Inflammatory macrophage treated with lipopolysaccharide for 1 hour (primary cell): ENCODE measurements around the gene SUGCT.

ENCODE experiments used
- DNase-seq, 2 donors: peaks; one replicate each; pipeline ENCODE4 v3.0.0-alpha.2; 2020 to 2022

Gene SUGCT

DNA sequence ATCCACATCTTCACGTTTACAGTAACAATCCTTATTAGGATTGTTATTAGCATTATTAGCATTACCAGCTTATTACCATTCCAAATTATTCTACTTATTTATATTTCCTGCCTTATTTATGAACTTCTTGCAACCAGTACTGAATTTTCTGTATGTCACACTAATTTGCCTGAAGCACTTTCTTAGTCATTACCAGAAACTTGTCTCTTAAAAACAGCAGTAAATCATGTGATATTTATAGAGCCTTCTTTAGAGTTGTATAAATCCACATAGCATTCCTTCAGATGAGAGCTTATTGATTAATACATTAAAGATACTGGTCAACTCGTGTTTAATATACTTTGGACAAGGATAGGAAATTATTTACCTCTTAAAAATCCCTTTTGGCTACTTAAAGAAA is 618.6 kb downstream of the SUGCT start:
- no peak for DNase-seq

DNA sequence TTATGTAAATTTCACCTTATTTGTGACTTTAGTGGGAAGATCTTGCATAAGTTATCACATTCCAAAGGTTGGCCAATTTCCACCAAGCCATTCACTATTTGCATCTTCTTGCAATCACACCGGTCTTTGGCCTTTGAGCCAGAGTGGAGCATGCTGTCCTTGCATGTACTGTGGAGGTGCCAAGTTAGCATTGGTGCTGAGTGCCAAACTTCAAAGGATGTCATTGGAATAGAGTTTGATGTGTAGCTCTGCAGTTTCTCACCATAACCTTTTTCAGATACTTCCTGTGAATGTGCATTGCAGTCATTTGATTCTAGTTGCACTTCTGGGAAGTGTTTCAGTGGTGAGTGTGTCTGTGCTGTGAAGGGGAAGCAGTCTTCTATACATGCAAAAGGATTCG is 620.6 kb downstream of the SUGCT start:
- no peak for DNase-seq

DNA sequence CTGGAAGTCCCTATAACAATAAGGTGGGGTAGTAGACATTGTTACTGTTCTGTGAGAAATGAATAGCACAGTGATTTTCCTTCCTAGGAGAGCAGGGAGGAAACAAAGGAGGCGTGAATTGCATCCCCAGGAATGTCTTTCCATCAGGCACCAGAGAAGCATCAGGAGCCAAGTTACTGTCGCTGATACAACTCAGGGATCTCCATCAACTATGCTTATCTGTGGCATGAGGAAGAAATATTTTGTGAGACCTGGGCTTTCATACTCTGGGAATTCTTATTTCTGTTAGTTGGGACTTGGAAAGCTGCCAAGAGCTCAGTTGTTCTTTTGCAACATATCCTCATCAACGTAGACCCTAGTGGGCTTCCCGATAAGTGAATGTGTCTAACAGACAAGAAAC is 622.3 kb downstream of the SUGCT start:
- DNase-seq: no peak

DNA sequence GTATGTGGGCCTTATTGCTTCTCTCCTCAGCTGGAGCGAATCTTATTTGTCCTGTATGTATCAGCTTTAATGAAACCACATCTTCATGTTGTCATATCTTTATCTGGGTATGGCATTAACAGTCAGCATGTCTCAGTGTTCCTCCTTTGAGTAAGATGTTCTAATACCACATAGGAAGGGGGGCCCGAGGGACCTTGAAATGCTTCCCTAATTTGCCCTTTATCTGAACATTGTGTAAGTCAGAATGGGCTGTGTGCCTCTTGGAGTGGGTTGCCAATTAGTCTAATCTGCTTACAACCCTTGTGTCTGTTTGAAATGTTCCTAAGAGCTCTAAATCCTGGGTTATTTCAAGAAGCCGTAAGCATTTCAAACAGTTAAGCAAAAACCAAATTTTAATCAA is 623.8 kb downstream of the SUGCT start:
- DNase-seq: no peak

DNA sequence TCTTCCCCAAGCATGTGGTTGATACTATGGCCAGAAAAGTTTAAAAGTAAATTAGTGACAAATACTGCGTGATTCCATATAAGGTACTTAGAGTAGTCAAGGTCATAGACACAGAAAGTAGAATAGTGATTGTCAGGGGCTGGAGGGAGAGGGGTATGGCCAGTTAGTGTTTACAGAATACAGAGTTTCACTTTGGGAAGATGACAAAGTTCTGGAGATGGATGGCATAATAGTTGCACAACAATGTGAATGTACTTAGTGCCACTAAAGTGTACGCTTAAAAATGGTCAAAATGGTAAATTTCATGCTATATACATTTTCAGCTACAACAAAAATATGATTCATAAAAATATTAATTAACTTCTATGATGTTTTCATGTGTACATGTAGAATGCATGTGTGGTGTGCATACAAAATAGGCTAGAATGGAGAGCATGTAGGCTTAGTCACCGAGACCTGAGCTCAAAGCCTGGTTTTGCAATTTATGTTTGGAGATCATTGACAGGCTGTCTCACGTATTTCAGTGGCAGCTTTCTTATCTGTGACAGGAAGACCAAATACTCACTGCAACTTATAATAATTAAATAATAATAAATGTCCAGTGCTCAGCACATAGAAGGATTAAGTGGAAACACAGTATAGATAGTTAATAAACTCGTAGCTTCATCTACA is 625.6 kb downstream of the SUGCT start:
- no peak for DNase-seq

DNA sequence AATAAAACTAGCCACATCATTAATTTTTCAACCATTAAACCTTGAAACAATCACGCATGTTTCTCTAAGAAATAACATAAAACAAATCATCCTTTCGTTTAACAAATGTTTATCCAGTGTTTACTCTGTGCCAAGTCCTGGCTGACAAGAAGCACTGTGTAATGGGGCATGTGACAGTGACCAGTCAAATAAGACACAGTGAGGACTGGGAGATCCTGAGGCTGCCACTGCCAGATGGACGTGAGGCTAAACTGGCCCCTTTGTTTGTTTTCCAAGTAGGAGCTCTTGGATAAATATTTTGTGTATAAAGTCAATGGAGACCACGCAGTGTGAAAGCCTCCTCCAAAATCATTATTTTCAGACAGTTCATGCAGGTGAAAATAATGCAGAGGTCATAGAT is 626.2 kb downstream of the SUGCT start:
- DNase-seq: no peak

DNA sequence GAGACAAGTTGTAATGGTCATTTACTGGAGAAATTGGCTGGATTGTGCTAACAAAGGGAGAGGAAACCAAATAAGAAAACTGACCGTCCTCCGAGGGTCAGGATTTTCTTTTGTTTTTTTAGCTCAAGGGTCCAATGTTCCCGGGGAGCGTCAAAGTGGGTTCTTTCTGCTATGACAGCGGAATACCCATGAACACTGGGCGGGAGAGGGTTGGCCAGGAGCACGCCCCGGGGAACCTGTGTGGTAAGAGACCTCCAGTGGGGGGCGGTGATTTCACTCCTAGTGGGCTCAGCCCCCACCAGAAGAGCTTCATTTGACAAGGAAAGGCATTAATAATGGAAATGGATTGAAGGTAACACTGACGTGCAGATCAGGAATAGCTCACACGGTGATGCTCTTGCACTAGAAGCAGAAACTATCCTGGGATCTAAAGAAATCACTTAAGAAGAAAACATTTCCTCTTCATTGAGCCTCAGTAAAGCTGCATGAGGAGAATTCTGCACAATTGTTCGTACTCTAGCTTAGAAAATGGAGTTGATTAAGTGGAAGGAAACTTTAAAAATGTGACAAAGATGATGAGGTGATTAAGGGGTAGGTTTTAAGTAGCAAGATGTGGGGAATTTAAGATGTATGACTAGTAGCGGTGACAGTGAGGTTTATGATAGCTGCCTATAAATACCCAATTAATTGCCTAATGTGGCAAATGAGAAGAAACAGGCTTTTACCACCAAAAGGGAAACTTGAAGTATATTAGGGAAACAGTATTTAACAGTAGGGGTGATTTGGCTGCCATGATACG is 627.2 kb downstream of the SUGCT start:
- DNase-seq: no peak

DNA sequence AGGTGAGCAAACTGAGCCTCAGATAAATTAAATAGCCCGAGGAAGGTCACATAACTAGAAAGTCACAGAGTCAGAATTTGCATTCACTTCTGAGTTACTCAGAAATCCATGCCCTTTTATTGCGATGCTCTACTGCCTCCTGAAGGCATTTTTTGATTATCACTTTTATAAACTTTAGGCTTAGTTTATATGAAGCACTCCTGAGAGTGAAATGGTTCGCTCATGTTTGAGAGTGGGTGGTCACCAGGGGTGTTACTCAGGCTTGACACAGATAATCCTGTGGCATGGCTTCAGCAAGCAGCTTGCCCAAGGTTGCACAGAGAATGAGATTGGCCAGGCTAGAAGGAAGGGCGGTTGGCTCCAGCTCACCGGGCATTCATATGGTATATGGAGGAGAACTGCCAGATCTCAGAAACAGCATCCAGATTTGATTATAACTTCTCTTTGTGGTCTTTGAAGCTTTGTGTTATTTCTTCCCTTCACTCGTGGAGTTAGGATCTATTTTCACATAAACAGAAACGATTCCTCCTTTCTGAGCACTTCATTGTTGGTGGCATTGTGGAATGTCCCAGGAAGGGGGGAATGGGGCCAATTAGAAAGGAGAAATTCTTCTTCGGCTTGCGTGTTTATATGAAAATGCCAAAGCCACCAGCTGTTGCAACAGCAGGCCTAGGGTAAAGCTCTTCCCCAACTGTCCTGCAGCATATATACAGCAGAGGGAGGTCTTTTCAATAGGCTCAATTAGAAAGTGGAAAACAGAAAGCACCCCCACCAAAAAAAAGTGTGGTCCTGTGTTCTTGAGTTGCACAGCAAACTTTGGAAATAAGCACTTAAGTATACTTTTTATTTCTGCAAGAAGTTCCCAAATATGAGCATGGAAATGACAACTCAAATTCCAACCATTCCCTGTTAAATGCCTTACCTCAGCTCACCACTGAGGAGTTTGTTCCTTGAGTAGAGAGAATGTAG is 628.8 kb downstream of the SUGCT start:
- no peak for DNase-seq

DNA sequence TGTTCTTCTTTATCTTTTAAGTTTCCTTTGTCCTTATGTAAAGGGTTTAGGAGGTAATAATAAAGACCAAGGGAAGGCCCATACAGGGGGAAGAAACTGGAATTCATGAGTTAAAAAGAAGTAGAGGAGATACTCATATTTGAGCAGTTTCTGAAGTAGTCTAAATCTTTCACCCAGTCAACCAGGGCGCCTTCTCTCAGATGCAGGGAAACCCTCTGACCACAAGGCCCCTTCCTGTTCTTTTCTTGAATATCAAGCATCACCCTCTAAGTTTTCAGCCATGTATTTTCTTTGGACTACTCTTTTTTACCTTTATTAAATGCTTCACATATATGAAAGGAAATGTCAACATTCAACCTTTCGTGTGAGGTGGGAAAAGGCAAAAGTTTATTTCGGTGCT is 630.8 kb downstream of the SUGCT start:
- DNase-seq: no peak

DNA sequence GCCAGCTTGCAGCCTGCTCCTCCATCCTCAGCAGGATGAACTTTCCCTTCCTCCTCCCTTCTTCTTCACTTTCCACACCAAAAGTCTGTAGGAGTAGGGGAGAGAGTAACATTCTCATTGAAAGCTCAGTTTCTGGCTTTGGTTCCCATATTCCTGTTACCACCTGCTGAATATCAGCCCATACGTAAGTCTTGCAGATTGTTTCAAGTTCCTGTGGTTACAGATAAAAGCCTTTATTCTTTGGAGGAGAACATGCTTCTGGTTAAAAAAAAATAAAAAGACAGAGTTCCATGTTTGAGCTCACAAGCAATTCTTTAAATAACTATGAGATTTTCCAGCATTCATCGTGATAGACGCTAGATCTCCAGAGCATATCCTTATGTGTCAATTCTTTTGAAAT is 637.3 kb downstream of the SUGCT start:
- DNase-seq: no peak

DNA sequence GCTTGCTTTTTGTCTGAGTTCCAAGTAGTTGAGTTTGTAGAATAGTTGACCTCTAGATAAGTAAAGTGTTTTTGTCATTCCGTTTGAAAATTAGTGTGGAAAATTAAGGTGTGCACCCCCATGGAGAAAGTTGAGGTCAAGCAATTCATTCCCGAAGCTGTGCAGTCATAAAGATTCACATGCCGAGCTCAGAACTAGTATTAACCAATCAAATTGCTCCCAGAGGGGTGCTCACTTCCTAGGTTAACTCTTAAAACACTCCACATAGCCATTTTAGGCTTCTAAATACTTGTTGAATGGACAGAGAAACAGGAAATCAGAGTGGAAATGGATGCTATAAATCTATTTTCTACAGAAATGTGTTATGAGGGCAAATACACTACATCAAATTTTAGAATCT is 638.9 kb downstream of the SUGCT start:
- no peak for DNase-seq

DNA sequence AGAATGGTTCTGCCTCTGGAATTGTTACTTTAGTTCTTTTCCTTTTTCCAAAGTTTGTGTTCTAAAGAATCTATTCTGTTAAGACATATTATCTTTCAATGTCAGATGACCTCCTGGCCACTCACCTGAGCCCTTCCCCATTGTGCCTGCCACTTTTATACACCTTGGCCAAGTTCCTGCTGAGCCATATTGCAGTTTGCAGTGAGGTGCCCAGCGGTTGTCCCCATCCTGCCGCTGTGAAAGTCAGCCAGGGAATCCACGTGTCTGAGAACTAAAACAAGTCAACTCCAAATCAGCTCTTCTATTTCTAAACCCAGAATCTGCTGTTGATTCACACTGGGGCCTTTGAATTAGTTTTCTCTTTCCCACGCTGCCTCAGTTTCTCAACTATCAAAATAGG is 641.1 kb downstream of the SUGCT start:
- DNase-seq: no peak

DNA sequence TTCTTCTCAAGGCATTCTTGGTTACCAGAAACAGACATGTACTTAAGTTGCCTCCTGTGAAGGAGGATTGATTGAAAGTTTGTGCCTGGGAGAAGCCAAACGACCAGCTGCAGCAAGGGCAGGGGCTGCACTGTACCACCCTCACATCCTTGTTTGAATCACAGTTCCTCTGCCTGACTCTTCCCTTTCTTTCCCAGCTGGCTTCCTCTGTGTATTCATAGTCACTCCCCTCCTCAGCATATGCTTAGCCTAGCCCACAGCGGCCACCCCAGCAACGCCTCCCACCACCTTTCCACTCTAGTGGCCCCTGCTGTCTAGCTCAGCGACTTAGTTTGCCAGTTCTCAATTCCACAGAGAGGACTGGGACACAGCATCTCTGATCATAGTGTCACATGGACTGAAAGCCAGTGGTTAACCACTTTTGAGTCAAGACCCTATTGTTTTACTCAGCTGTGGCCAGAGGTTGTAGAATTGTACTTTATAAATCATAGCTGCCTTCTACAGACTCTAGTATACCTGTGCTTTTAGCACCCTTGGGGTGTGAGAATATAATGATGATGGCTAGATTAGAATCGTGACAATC is 643.0 kb downstream of the SUGCT start:
- no peak for DNase-seq

DNA sequence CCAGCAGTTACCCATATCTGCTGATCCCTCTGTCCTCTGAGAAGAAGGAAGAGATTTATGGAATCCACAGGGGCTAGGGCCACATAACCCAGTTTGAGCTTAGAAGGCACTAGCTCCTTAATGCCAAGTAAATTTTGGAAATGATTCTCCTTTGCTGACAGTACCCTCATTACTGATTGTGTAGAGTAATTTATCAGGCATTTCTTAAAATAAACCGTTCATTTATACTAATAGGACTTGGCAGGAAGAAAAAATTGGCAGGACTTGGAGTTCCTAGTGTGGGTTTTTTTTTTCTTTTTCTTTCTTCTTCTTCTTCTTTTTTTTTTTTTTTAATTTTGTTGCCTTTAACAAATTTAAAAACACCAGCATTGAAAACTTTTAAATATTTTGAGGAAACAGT is 645.7 kb downstream of the SUGCT start:
- no peak for DNase-seq

DNA sequence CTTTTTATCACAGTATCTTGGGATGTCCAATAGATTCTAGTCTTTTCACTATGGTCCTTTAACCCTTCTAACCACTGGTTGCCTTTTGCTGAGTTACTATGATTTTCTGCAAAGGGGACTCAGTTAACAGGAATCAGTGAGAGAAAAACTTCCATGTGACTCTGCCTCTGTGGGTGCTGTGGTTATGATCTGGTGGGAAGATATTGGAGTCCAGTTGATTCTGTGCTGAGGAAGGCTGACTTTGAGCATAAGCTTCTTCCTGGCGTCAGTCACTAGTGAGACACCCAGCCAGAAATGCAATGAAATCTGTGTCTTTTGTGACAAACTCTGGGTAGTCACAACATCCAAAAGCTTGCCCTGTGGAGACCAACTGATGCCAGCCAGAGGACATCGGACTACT is 648.0 kb downstream of the SUGCT start:
- DNase-seq: no peak

DNA sequence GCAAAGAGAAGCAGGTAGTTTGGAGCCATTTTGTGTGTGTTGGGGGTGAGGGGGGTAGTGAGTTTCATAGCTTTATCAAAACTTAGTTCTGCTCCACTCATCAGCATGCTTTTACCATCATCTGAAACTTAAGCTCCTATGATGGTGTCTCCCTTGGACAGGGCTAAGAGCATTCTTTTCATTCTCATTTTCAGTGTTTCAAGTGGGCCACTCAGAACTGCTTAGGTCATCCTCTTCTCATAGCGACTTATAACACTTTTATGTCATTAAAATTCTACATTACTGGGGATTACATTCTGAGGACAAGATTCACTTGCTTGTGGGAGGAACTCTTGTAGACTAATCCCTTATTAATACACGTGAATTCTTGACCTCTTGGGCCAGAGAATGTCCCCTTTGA is 649.4 kb downstream of the SUGCT start:
- DNase-seq: no peak

DNA sequence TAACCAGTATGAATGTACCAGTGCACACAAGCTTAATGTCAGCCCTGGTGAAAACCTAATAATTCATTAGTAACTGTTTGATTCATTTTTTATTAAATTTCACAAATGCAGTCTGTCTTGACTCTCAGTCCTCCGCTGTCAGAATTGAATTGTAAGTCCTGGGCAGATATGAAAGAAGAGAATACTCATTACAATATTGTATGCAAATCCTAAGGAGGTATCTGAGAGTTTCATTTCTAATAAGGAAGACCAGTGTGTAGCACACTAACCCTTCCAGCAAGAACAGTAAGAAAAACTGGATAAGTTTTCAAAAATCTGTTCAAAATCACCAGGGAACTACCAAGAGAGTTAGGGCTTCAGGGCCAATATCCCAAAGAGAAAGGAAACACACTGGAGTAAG is 652.1 kb downstream of the SUGCT start:
- DNase-seq: no peak

DNA sequence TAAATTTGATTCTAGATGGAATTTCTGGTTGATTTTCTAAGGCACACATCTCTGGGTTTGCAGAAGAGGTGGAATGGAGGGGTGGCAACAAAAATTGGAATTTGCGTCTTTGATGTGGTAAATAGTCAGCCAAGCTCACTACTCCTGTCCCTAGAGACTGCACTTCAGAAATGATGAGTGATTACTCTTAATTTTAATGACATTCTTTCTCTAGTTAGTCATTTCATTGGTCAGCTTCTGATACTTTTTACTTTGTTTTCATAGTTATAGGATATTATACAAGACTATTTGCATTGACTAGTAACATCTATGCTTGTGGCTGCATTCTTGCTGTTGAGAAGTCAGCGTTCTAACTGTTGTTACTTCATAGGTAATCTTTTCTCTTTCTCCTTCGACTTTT is 658.3 kb downstream of the SUGCT start:
- DNase-seq: no peak

DNA sequence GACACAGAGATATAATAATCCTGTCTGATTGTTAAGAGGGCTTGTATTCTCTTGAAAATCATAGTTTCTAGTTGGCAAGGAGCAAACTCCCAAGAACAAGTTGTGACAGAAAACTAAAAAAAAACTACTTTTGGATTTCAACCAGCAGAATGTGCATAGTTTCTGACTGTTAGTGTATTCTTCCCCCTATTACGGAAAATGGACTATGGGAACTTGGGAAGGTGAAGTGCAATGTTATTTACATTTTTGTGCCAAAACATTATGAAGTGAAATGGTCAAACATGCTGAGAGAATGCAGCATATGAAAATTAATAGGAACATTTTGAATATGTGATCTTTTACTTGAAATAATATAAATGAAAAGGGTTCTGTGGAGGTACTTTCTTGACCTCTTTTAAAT is 660.8 kb downstream of the SUGCT start:
- DNase-seq: no peak

DNA sequence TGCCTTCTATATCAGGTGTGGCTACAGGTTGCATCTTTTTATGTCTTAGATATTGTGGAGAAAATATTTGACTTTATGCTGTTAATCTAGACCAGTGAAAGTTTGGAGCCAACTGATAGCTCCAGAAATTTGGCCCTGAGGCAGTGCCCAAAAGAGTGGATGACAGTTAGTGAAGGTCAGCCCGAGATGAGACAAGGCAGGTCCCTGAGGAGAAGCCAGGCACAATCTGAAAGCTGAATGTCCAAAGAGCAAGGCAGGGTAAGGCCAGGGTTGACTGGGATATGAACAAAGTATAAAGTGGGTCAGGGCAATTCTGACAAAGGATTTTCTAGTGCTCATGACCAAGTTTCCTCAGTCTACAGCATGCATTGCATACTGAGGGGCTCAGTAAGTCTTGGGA is 661.9 kb downstream of the SUGCT start:
- DNase-seq: no peak

DNA sequence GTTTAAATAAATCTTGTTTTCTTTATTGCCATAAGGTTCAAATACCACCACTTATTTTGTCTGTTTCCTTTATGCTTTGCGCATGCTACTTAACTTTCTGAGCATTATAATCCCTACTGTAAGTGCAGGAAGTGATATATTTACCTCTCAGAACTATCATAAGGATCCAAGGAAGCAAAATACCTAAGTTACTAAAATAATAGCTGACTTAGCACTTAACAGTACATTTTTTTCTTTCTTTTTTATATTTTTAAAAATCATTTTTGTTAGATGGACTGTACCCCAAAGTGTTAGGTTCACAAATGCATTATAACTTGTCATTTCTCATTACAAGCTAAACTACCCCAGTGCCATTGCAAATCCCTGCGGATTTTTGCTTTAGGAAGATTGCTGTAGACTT is 663.8 kb downstream of the SUGCT start:
- DNase-seq: no peak

DNA sequence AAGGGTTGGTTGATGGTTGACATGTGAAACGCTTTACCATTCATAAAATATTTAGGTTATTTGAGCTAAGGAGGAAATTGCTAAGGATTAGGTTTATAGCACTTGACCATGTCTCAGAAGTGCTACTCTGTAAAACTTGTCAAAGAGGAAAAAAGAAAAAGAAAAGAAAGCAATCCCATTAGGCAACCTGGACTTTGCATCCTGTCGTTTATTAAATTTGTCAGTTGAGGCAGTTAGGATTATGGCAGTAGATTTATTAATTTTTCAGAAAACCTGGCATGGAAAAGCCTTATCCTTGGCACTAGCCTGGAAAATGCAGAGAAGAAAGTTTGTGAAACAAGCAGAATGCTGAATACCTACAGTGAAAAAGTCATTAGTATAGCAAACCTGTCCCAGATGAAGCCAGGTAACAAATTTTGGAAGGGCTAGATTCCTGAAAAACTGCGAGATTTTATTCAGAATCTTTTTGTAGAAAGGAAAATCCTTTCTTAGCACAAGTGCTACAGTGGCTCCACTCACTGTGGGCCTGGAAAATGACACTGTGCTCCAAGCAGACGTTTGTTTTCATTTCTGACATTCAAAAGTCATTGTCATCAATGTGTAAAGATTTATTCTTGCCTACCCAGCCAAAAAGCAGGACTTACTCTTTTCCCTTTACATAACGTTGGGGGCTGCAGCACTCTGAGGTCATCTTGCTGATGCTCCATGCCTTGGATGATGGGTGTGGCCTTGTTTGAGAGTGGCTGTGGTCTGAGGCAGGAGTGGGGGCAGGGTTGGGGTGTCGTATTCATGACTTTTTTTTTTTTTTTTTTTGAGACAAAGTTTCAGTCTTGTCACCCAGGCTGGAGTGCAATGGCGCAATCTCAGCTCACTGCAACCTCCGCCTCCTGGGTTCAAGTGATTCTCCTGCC is 664.9 kb downstream of the SUGCT start:
- DNase-seq: no peak
